ENCODE measurements around the gene ITFG1.

- TF ChIP-seq CTCF (IDR thresholded peaks at IDR 0.05; ENCODE audit: low read depth, low read length, poor library complexity, severe bottlenecking), result no peak
- no peak for TF ChIP-seq EZH2phosphoT487 (IDR thresholded peaks at IDR 0.05; ENCODE audit: borderline replicate concordance, low read length)
These were observed 44.0 kb downstream of the ITFG1 start for GRCh38 chr16:47416869-47417268.
